ENCODE measurements around the gene DGLUCY.

DNA sequence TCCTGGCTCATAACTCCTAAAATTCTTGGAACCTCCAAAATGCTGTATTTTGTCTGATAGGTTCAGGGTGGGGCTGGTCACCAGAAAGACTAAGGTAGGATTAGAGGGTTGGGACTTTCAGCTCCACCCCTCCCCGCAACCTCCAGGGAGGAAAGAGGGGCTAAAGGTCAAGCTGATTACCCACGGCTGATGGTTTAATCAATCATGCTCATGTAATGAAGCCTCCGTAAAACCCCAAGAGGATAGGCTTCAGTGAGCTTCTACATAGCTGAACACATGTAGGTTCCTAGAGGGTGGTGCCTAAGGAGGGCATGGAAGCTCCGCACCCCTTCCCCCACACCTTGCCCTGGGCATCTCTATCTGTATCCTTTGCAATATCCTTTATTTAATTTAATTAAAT lies 60.0 kb downstream of the DGLUCY start:
- no peak for TF ChIP-seq HOXA7 (CRISPR knock-in tag; IDR thresholded peaks at IDR 0.05; ENCODE audit: borderline replicate concordance)
- TF ChIP-seq, protein P1, sequence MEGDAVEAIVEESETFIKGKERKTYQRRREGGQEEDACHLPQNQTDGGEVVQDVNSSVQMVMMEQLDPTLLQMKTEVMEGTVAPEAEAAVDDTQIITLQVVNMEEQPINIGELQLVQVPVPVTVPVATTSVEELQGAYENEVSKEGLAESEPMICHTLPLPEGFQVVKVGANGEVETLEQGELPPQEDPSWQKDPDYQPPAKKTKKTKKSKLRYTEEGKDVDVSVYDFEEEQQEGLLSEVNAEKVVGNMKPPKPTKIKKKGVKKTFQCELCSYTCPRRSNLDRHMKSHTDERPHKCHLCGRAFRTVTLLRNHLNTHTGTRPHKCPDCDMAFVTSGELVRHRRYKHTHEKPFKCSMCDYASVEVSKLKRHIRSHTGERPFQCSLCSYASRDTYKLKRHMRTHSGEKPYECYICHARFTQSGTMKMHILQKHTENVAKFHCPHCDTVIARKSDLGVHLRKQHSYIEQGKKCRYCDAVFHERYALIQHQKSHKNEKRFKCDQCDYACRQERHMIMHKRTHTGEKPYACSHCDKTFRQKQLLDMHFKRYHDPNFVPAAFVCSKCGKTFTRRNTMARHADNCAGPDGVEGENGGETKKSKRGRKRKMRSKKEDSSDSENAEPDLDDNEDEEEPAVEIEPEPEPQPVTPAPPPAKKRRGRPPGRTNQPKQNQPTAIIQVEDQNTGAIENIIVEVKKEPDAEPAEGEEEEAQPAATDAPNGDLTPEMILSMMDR (tag by site-specific recombination; IDR thresholded peaks at IDR 0.05), result no peak
- TF ChIP-seq, protein P2, sequence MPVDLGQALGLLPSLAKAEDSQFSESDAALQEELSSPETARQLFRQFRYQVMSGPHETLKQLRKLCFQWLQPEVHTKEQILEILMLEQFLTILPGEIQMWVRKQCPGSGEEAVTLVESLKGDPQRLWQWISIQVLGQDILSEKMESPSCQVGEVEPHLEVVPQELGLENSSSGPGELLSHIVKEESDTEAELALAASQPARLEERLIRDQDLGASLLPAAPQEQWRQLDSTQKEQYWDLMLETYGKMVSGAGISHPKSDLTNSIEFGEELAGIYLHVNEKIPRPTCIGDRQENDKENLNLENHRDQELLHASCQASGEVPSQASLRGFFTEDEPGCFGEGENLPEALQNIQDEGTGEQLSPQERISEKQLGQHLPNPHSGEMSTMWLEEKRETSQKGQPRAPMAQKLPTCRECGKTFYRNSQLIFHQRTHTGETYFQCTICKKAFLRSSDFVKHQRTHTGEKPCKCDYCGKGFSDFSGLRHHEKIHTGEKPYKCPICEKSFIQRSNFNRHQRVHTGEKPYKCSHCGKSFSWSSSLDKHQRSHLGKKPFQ (tag by site-specific recombination; IDR thresholded peaks at IDR 0.05), result no peak
- no peak for TF ChIP-seq ZNF223 (tag by site-specific recombination; IDR thresholded peaks at IDR 0.05)
- TF ChIP-seq ZNF510 (tag by site-specific recombination; IDR thresholded peaks at IDR 0.05; ENCODE audit: insufficient replicate concordance), result no peak
- TF ChIP-seq, protein P3, sequence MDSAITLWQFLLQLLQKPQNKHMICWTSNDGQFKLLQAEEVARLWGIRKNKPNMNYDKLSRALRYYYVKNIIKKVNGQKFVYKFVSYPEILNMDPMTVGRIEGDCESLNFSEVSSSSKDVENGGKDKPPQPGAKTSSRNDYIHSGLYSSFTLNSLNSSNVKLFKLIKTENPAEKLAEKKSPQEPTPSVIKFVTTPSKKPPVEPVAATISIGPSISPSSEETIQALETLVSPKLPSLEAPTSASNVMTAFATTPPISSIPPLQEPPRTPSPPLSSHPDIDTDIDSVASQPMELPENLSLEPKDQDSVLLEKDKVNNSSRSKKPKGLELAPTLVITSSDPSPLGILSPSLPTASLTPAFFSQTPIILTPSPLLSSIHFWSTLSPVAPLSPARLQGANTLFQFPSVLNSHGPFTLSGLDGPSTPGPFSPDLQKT (IDR thresholded peaks at IDR 0.05; ENCODE audit: borderline replicate concordance, low read depth, low read length), result no peak
- TF ChIP-seq, protein P4, sequence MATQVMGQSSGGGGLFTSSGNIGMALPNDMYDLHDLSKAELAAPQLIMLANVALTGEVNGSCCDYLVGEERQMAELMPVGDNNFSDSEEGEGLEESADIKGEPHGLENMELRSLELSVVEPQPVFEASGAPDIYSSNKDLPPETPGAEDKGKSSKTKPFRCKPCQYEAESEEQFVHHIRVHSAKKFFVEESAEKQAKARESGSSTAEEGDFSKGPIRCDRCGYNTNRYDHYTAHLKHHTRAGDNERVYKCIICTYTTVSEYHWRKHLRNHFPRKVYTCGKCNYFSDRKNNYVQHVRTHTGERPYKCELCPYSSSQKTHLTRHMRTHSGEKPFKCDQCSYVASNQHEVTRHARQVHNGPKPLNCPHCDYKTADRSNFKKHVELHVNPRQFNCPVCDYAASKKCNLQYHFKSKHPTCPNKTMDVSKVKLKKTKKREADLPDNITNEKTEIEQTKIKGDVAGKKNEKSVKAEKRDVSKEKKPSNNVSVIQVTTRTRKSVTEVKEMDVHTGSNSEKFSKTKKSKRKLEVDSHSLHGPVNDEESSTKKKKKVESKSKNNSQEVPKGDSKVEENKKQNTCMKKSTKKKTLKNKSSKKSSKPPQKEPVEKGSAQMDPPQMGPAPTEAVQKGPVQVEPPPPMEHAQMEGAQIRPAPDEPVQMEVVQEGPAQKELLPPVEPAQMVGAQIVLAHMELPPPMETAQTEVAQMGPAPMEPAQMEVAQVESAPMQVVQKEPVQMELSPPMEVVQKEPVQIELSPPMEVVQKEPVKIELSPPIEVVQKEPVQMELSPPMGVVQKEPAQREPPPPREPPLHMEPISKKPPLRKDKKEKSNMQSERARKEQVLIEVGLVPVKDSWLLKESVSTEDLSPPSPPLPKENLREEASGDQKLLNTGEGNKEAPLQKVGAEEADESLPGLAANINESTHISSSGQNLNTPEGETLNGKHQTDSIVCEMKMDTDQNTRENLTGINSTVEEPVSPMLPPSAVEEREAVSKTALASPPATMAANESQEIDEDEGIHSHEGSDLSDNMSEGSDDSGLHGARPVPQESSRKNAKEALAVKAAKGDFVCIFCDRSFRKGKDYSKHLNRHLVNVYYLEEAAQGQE (tag by site-specific recombination; IDR thresholded peaks at IDR 0.05), result no peak
- TF ChIP-seq, protein P5, sequence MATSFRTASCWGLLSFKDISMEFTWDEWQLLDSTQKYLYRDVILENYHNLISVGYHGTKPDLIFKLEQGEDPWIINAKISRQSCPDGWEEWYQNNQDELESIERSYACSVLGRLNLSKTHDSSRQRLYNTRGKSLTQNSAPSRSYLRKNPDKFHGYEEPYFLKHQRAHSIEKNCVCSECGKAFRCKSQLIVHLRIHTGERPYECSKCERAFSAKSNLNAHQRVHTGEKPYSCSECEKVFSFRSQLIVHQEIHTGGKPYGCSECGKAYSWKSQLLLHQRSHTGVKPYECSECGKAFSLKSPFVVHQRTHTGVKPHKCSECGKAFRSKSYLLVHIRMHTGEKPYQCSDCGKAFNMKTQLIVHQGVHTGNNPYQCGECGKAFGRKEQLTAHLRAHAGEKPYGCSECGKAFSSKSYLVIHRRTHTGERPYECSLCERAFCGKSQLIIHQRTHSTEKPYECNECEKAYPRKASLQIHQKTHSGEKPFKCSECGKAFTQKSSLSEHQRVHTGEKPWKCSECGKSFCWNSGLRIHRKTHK (tag by site-specific recombination; IDR thresholded peaks at IDR 0.05), result no peak
- TF ChIP-seq SCRT2 (tag by site-specific recombination; IDR thresholded peaks at IDR 0.05), result no peak
- TF ChIP-seq, protein P6, sequence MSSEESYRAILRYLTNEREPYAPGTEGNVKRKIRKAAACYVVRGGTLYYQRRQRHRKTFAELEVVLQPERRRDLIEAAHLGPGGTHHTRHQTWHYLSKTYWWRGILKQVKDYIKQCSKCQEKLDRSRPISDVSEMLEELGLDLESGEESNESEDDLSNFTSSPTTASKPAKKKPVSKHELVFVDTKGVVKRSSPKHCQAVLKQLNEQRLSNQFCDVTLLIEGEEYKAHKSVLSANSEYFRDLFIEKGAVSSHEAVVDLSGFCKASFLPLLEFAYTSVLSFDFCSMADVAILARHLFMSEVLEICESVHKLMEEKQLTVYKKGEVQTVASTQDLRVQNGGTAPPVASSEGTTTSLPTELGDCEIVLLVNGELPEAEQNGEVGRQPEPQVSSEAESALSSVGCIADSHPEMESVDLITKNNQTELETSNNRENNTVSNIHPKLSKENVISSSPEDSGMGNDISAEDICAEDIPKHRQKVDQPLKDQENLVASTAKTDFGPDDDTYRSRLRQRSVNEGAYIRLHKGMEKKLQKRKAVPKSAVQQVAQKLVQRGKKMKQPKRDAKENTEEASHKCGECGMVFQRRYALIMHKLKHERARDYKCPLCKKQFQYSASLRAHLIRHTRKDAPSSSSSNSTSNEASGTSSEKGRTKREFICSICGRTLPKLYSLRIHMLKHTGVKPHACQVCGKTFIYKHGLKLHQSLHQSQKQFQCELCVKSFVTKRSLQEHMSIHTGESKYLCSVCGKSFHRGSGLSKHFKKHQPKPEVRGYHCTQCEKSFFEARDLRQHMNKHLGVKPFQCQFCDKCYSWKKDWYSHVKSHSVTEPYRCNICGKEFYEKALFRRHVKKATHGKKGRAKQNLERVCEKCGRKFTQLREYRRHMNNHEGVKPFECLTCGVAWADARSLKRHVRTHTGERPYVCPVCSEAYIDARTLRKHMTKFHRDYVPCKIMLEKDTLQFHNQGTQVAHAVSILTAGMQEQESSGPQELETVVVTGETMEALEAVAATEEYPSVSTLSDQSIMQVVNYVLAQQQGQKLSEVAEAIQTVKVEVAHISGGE (tag by site-specific recombination; conservative IDR thresholded peaks at IDR 0.05; ENCODE audit: low read depth), result no peak
- TF ChIP-seq KLF1 (tag by site-specific recombination; IDR thresholded peaks at IDR 0.05), result no peak
- TF ChIP-seq ZNF324 (tag by site-specific recombination; IDR thresholded peaks at IDR 0.05), result no peak
